Activated CD4-positive, alpha-beta memory T cell treated with anti-CD3 and anti-CD28 coated beads, Interleukin-2, amount 10 ng/mL, durations not matched to agents 7 days and 5 days (primary cell): Measurements from ENCODE around the gene ZNF492. TPM values are rescaled to one million over a fixed set of nuclear protein-coding genes. Genes with fewer than 3 reads are reported as not detected.

Experiments
- total RNA-seq, 2 experiments: library from RNA; stranded (reverse); gene quantifications; one replicate each; pipeline ENCODE4 v1.2.3, GENCODE V29; 2021

The ZNF492 gene
- total RNA-seq, 2 experiments from 2014 or later = 1.1 to 1.2 TPM

Other genes with a start within 250 kb of the ZNF492 start
- gene ZNF98, start 212.0 kb upstream of the ZNF492 start, total RNA-seq = not detected
- gene ZNF99, start 149.8 kb downstream of the ZNF492 start, total RNA-seq = not detected
- gene ZNF723, start 198.0 kb downstream of the ZNF492 start, total RNA-seq = not detected